Stimulated activated CD8-positive, alpha-beta memory T cell treated with anti-CD3 and anti-CD28 coated beads, Interleukin-12 subunit alpha, Interleukin-12 subunit beta, amount 100 ng/mL, for 24 hours (primary cell): Measurements from ENCODE around the gene ALPG.
"Not testable (repeated sequence)": the region's sequence is repeated elsewhere in the genome, so short reads cannot be mapped to it uniquely, and the experiment has no call there.

ENCODE experiments used
- DNase-seq: peaks from one replicate; pipeline ENCODE4 v3.0.0-alpha.2; 2020; ENCODE audit errors: extremely low read depth

Gene ALPG

DNA sequence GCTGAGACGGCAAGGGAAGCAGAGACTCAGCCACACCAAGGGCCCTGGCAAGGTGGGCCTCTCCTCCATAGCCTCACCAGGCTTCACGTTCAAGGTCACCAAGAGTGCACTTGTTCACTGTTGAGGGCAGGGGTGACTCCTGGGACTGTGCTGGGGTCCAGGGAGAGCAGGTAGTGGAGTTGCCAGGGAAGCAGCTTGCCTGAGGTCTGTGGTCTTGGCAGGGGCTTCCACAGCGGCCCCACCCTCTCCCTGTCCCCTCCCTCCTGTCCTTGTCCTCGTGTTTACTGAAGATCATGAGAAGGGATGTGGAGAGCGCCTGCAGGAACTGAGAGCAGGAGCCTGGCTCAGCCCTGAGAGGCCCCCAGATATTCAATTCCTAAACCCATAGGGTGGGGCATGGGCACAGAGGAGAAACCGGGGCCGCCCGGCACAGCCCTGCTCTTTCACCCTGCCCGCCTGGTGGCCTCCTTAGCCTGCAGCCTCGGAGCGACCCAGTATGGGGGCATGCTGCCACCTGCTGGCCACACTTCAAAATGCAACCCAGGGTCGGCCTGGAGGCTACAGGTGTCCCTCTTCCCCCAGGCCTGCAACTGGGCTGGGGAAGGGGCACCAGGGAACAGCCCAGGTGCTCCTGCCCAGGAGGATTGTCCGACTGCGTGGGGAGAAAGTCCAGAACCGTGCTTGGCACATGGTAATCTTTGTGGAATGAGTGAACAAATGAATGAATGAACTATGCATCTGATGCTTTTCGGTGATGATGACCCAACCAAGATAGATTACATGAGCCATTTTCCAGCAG lies 33.8 kb downstream of the ALPG start:
- DNase-seq, result peak; percentile 54

DNA sequence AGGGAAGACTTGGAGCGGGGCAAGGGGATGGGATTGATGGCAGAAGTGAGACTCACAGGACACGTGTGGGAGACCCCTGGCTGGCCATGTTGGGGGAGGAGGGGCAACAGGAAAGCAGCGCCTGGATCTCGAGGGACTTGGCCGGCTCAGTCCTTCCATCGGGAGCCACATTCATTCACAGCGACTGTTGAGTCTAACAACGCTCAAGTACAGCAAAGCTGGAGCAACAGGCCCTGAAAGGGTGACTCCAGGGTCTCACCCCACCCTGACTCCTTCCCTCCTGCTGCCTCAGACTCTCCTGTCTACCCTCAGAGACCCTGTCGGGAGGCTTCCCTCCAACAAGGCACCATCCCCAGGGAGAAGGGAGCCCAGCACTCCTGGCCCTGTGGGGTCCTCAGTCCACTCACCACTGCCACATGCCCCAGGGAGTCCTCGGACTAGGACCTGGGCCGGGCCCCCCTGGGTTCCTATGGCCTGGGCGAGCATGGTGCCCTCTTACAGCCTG lies 34.6 kb downstream of the ALPG start:
- DNase-seq, result no peak

DNA sequence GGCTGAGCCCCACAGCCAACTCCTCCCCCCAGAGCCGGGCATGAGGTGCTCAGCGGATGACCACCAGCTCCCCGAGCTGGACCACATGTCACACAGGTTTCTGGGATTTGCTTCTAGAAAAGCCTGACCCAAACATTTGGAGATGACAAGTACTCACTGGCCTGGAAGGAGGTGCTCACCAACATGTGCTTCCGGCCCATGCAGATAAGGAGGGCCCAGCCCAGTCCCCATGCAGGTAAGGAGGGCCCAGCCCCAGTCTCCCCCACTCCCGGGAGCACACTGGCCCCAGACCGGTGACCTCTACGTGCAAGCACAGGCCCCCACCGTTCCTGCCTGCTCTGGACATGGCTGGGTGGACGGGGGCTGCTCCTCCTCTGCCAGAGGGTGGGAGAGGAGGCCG lies 35.3 kb downstream of the ALPG start:
- DNase-seq, result not testable (repeated sequence)

DNA sequence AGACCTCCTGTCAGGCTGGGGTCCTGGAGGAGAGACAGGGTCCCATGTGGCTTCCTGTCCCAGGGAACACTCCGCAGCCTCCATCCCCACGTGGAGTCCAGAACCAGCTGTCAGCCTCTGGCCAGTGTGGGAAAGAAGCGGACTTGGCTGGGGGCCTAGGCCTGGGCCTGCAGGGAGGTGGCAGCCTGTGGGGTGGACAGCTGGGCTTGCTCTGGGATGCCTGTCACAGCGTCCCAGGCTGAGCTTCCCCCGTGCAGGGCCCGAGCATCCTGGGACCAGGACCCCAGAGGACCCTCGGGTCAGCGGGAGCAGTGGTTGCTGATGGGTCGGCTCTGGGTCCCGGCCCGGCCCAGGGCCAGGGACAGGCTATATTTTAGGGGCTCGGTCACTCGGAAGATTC lies 35.8 kb downstream of the ALPG start:
- DNase-seq, result not testable (repeated sequence)

DNA sequence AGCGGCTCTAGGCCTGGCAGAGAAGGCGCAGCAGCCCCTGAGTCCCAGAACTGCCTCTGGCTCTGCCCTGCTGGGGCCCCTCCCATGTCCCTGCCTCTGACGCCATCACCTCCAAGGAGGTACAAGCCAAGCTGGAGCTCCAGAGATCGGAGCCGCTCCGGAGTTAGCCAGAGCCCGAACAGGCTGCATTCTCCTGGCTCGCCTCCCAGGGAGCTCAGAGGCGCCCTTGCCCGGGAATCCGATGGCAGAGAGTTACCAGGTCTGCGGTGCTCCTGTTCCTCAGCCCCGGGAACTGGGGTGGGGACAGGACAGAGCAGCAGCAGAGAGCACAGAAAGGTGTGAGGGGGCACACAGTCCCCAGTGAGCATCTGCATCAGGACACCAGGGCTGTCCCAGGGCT lies 36.4 kb downstream of the ALPG start:
- DNase-seq, result not testable (repeated sequence)

DNA sequence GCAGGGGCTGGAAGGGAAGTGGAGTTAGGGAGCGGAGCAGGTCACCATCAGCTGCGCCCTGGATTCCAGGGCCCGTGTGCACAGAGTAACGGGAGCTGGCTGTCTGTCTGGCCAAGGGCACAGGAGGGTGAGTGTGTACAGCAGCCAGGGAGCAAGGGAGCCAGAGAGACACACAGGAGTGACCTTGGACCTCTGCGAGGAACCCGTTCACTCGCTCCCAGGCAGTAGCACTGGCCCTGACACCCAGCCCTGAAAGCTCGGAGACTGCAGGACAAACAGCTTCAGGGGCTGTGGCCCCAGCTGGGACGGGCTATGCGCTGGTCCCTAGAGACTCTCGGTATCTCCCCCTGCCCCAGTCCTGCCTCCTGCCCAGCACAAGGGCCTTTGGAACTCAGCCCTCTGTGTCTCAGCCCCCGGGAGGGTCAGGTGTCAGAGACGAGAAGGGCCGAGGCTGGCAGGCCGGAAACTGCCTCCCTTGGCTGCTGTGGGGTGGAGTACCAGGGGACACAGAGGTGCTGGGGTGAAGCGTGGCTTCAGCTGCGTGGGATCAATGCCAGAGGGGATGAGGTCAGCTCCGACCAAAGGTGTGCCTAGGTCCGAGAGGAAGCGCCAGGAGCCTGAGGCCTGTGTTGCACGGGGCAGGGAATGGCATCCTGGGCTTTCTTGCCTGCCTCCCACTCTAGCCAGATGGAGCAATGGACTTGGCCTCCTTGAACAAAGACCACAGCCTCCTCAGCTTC lies 37.2 kb downstream of the ALPG start:
- DNase-seq, result not testable (repeated sequence)

DNA sequence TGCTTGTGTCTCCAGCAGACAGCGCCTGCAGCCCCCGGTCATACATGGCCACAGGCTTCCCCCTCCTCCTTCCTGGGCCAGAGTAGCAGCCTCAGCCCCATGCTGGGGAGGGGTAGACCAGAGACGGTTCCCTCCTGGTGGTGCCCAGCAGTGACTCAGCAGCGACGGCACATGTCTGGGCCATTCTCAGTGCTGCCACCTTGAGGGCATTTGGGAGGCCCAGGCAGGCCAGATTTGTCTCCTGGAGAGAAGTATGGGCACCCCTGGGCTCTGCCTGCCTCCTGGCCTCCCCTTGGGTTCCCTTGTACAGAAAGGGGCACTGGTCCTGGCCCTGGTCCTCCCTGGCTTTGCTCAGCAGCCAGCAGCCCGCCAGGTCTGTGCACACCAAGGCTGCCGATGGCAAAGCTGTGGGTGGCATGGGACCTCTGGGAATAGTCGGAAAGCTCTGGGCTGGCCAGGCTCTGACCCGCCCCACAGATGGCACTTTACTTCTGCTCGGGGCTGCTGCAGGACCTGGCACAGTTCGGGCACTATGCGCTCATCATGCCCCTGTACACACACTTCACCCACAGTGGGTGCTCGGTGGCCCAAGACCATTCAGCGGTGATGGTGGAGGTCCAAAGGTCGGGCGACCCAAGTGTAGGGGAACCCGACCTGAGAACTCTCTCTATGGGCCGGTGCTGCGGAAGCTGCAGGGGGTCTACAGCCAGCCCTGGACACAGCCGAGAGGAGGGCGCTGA lies 37.9 kb downstream of the ALPG start:
- peak; percentile 20 for DNase-seq

- not testable (repeated sequence) for DNase-seq
Measured at GRCh38 chr2:232445149-232445885, 38.7 kb downstream of the ALPG start.

- DNase-seq, result not testable (repeated sequence)
Measured at GRCh38 chr2:232446266-232446777, 39.7 kb downstream of the ALPG start.

GRCh38 chr2:232447091-232447620 lies 40.5 kb downstream of the ALPG start:
- DNase-seq, result no peak

GRCh38 chr2:232447638-232448303 lies 41.1 kb downstream of the ALPG start:
- no peak for DNase-seq

- DNase-seq, result no peak
Measured at GRCh38 chr2:232448304-232448690, 41.7 kb downstream of the ALPG start.

GRCh38 chr2:232449964-232450363 lies 43.3 kb downstream of the ALPG start:
- no peak for DNase-seq

DNA sequence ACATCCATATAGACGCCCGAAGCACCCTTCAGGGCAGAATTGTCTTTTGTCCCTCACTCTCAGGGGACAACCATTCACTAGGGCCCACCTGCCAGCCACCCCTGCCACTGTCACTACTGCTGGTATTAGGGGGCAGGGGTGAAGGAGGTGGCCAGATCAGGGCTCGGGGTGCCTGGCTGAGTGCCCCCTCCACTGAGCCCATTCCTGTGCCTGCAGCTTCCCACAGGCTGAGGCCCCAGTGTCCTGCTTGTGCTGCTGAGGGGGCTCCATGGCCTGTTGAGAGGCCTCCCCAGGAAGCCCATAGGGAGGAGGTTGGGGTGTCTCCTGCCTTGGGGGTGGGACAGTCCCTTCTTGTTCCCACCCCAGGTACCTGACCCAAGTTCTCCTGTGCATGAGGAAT lies 45.0 kb downstream of the ALPG start:
- DNase-seq, result not testable (repeated sequence)

DNA sequence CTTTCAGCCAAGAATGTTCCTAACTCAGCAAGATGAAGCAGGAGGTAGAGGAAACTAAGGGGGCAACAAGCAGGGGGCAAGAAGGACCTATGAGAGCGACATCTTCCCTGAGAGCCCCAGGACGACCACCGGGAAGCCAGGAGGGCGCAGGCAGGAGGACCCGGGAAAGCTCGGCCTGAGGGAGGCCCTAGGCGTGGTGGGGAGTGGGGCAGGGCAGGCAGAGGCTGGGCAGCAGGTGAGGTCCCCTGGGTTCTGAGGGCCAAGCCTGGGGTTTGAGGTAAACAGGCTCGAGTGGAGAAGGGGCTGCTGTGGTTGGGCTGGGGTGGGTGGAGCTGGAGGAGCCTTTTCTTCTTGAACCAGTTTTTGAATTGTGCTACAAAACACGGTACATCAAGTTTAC lies 48.0 kb downstream of the ALPG start:
- DNase-seq, result no peak

- DNase-seq, result no peak
Measured at GRCh38 chr2:232455426-232456255, 49.0 kb downstream of the ALPG start, which contains the start of gene ALPI. ALPI (plus strand) TSS chr2:232456153; CDS start chr2:232456200, 47 bp downstream.

DNA sequence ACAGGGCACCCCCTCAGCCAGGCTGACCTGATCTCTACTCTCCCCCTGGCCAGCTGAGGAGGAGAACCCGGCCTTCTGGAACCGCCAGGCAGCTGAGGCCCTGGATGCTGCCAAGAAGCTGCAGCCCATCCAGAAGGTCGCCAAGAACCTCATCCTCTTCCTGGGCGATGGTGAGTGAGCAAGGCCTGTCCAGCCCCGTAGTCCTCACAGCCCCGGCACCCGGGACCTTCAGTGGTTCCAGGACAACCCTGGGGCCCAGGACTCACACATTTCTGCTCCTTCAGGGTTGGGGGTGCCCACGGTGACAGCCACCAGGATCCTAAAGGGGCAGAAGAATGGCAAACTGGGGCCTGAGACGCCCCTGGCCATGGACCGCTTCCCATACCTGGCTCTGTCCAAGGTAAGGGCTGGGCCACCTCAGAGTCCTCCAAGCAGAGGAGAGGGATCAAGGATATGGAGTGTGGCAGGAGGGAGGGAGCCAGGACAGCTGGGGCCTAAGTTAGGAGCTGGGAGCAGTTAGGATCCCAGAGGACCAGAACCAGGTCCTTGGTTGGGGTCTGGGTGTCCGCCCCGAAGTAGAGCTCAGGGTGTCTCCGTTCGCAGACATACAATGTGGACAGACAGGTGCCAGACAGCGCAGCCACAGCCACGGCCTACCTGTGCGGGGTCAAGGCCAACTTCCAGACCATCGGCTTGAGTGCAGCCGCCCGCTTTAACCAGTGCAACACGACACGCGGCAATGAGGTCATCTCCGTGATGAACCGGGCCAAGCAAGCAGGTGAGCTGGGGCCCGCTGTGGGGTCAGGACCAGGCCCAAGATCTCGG lies 49.9 kb downstream of the ALPG start:
- DNase-seq, result no peak
